ENCODE measurements around the gene RRAS2. TPM values are rescaled to one million over a fixed set of nuclear protein-coding genes. Genes with fewer than 3 reads are reported as not detected.
"Not testable (repeated sequence)": the region's sequence is repeated elsewhere in the genome, so short reads cannot be mapped to it uniquely, and the experiment has no call there.

The RRAS2 gene
- total RNA-seq, 1 experiment from 2014 or later, result 158 TPM

- TF ChIP-seq, protein P1, sequence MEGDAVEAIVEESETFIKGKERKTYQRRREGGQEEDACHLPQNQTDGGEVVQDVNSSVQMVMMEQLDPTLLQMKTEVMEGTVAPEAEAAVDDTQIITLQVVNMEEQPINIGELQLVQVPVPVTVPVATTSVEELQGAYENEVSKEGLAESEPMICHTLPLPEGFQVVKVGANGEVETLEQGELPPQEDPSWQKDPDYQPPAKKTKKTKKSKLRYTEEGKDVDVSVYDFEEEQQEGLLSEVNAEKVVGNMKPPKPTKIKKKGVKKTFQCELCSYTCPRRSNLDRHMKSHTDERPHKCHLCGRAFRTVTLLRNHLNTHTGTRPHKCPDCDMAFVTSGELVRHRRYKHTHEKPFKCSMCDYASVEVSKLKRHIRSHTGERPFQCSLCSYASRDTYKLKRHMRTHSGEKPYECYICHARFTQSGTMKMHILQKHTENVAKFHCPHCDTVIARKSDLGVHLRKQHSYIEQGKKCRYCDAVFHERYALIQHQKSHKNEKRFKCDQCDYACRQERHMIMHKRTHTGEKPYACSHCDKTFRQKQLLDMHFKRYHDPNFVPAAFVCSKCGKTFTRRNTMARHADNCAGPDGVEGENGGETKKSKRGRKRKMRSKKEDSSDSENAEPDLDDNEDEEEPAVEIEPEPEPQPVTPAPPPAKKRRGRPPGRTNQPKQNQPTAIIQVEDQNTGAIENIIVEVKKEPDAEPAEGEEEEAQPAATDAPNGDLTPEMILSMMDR (conservative IDR thresholded peaks at IDR 0.05), result no peak
- peaks cover 2% of the 10 kb centered on the region for H3K79me1 ChIP-seq (ENCODE audit: insufficient read depth, low read depth, low read length, poor library complexity, severe bottlenecking)
- Mint-ChIP-seq H3K4me1 (peaks cover 71 to 74% of the 10 kb centered on the region in 2 experiments), H3K36me3 (ENCODE audit: insufficient read depth in 1 of 3, low read depth in 3 of 3) (peaks cover 6 to 48% (median 20%) of the 10 kb centered on the region in 3 experiments), H3K27me3 (ENCODE audit: low read depth) (no peaks in the 10 kb centered on the region), H3K27ac (peak overlapping the region; percentile 8 to 90 (median 22); a peak in 5 of 7 replicates), H3K9me3 (peaks cover 10 to 13% of the 10 kb centered on the region in 2 experiments), H3K4me3 (no peak overlapping the region)
- H3K4me1 ChIP-seq (ENCODE audit: insufficient read depth, low read length), result peaks cover 6% of the 10 kb centered on the region; the same call in 1 of the 2 replicates
- no peak overlapping the region for H2BK15ac ChIP-seq (ENCODE audit: low read depth, low read length)
- H3K9ac ChIP-seq (ENCODE audit: extremely low read depth, insufficient read length, low read length), result no peak overlapping the region
- H3K79me2 ChIP-seq (ENCODE audit: insufficient read depth, low read length), result peaks cover 55% of the 10 kb centered on the region
- H3K18ac ChIP-seq (ENCODE audit: insufficient read length, low read depth, low read length), result no peak overlapping the region
- no peak overlapping the region for H2BK120ac ChIP-seq (ENCODE audit: low read depth, low read length, poor library complexity, severe bottlenecking)
- no peaks in the 10 kb centered on the region for H4K20me1 ChIP-seq (ENCODE audit: control insufficient read depth, insufficient read depth, insufficient read length)
- H4K8ac ChIP-seq (replicated peaks; ENCODE audit: insufficient read length, low read depth, low read length), result no peak overlapping the region
- no peak overlapping the region for H2BK12ac ChIP-seq (ENCODE audit: insufficient read length, low read depth, low read length)
- H4K5ac ChIP-seq (ENCODE audit: insufficient read length, low read depth, low read length), result no peak overlapping the region
- no peaks in the 10 kb centered on the region for H3K9me3 ChIP-seq (ENCODE audit: control insufficient read depth, low read depth, low read length)
- no peaks in the 10 kb centered on the region for H3K23me2 ChIP-seq (ENCODE audit: insufficient read length, low read depth, low read length, poor library complexity, severe bottlenecking)
- H3K4me2 ChIP-seq (ENCODE audit: insufficient read depth, insufficient read length, low read length), result no peak overlapping the region
- no peaks in the 10 kb centered on the region for H3K27me3 ChIP-seq (ENCODE audit: insufficient read depth, low read length)
- no peak overlapping the region for H3K27ac ChIP-seq (ENCODE audit: insufficient read length, low read depth, low read length)
- no peak overlapping the region for H3K14ac ChIP-seq (ENCODE audit: insufficient read depth, low read length)
- no peak for DNase-seq
- no peak overlapping the region for H4K91ac ChIP-seq (ENCODE audit: insufficient read length, low read depth, low read length)
- no peak overlapping the region for H3K4ac ChIP-seq (ENCODE audit: low read depth, low read length)
- H3T11ph ChIP-seq (ENCODE audit: low read length), result no peak overlapping the region
- H3K23ac ChIP-seq (ENCODE audit: insufficient read length, low read depth, low read length), result no peak overlapping the region
- H2AFZ ChIP-seq (ENCODE audit: low read length), result no peak overlapping the region
- H2AK5ac ChIP-seq (ENCODE audit: insufficient read length, low read length), result no peak overlapping the region
- no peak overlapping the region for H3K56ac ChIP-seq (ENCODE audit: insufficient read length, low read depth, low read length)
- H2BK20ac ChIP-seq (ENCODE audit: low read depth, low read length, poor library complexity, severe bottlenecking), result no peak overlapping the region
- WGBS (ENCODE audit: extremely low coverage, insufficient read length, low lambda C conversion rate), result no CpG with 5 or more reads among the region's 1 CpG
- H2BK5ac ChIP-seq (ENCODE audit: insufficient read length, low read length), result no peak overlapping the region
Observed at GRCh38 chr11:14345668-14346067, 13.3 kb downstream of the RRAS2 start.

GRCh38 chr11:14345016-14345415 is 14.0 kb downstream of the RRAS2 start:
- H4K91ac ChIP-seq (ENCODE audit: insufficient read length, low read depth, low read length); H3K4ac ChIP-seq (ENCODE audit: low read depth, low read length); H3K27me3 Mint-ChIP-seq (ENCODE audit: low read depth); H2BK15ac ChIP-seq (ENCODE audit: low read depth, low read length); H2AK5ac ChIP-seq (ENCODE audit: insufficient read length, low read length); H3K9ac ChIP-seq (ENCODE audit: extremely low read depth, insufficient read length, low read length); H2AFZ ChIP-seq (ENCODE audit: low read length); H4K20me1 ChIP-seq (ENCODE audit: control insufficient read depth, insufficient read depth, insufficient read length); H3K4me2 ChIP-seq (ENCODE audit: insufficient read depth, insufficient read length, low read length); H3K4me1 ChIP-seq (ENCODE audit: insufficient read depth, low read length); H3T11ph ChIP-seq (ENCODE audit: low read length); H3K79me1 ChIP-seq (ENCODE audit: insufficient read depth, low read depth, low read length, poor library complexity, severe bottlenecking); H2BK12ac ChIP-seq (ENCODE audit: insufficient read length, low read depth, low read length); H3K56ac ChIP-seq (ENCODE audit: insufficient read length, low read depth, low read length); H2BK5ac ChIP-seq (ENCODE audit: insufficient read length, low read length); H3K23ac ChIP-seq (ENCODE audit: insufficient read length, low read depth, low read length); H3K14ac ChIP-seq (ENCODE audit: insufficient read depth, low read length); H4K5ac ChIP-seq (ENCODE audit: insufficient read length, low read depth, low read length); H3K18ac ChIP-seq (ENCODE audit: insufficient read length, low read depth, low read length); H3K23me2 ChIP-seq (ENCODE audit: insufficient read length, low read depth, low read length, poor library complexity, severe bottlenecking); H2BK20ac ChIP-seq (ENCODE audit: low read depth, low read length, poor library complexity, severe bottlenecking); H3K27ac ChIP-seq (ENCODE audit: insufficient read length, low read depth, low read length); H4K8ac ChIP-seq (replicated peaks; ENCODE audit: insufficient read length, low read depth, low read length); H3K4me3 Mint-ChIP-seq; H2BK120ac ChIP-seq (ENCODE audit: low read depth, low read length, poor library complexity, severe bottlenecking); H3K27me3 ChIP-seq (ENCODE audit: insufficient read depth, low read length); DNase-seq; H3K9me3 ChIP-seq (ENCODE audit: control insufficient read depth, low read depth, low read length): not testable (repeated sequence)
- H3K27ac Mint-ChIP-seq, result peak overlapping the region; percentile 8 to 90 (median 22); a peak in 5 of 7 replicates
- peaks cover 49% of the 10 kb centered on the region; the same call in 1 of the 2 replicates for H3K79me2 ChIP-seq (ENCODE audit: insufficient read depth, low read length)
- no CpG with 5 or more reads among the region's 5 CpGs for WGBS (ENCODE audit: extremely low coverage, insufficient read length, low lambda C conversion rate)
- peaks cover 8 to 13% of the 10 kb centered on the region in 2 experiments for H3K9me3 Mint-ChIP-seq
- peaks cover 70 to 73% of the 10 kb centered on the region in 2 experiments for H3K4me1 Mint-ChIP-seq
- peaks cover 6 to 41% (median 16%) of the 10 kb centered on the region in 3 experiments for H3K36me3 Mint-ChIP-seq (ENCODE audit: insufficient read depth in 1 of 3, low read depth in 3 of 3)

All from H9 (cell line).